HepG2 (cell line): ENCODE measurements around the gene PAQR7. TPM values are rescaled to one million over a fixed set of nuclear protein-coding genes. Genes with fewer than 3 reads are reported as not detected.

Experiments
- ASH2L ChIP-seq: fragments of 300-600, 200-600 bp; sonication (generic); IDR thresholded peaks from 2 replicates; pipeline ENCODE4 v1.7.0; 2017; ENCODE audit warnings: low read depth, mild to moderate bottlenecking, moderate library complexity, mixed read lengths, low read length; ENCODE audit not compliant: insufficient read length
- CENPX ChIP-seq: sonication (generic); formaldehyde crosslinking; IDR thresholded peaks from 2 replicates; pipeline ENCODE4 v1.9.0; 2021; ENCODE audit warnings: mild to moderate bottlenecking, missing genetic modification reagents, moderate library complexity
- KDM1A ChIP-seq: IDR thresholded peaks from 2 replicates; pipeline ENCODE4 v1.6.1; 2016; ENCODE audit warnings: missing compliant biosample characterization
- NKX3-1 ChIP-seq: sonication (generic); formaldehyde crosslinking; IDR thresholded peaks from 2 replicates; pipeline ENCODE4 v1.5.0; 2020; ENCODE audit warnings: missing genetic modification reagents
- PITX1 ChIP-seq: sonication (generic); formaldehyde crosslinking; IDR thresholded peaks from 2 replicates; pipeline ENCODE4 v1.5.1; 2020; ENCODE audit warnings: mild to moderate bottlenecking, missing genetic modification reagents
- RFXANK ChIP-seq: IDR thresholded peaks from 2 replicates; pipeline ENCODE4 v1.6.1; 2016
- TERF1 ChIP-seq: sonication (generic); formaldehyde crosslinking; IDR thresholded peaks from 2 replicates; pipeline ENCODE4 v1.8.0; 2022; ENCODE audit warnings: mild to moderate bottlenecking, missing genetic modification reagents, moderate library complexity
- ZBTB4 ChIP-seq: sonication (generic); formaldehyde crosslinking; IDR thresholded peaks from 2 replicates; pipeline ENCODE4 v1.4.0; 2020; ENCODE audit warnings: missing genetic modification reagents, mild to moderate bottlenecking, borderline replicate concordance
- ZBTB8A ChIP-seq: sonication (generic); formaldehyde crosslinking; IDR thresholded peaks from 2 replicates; pipeline ENCODE4 v1.4.0; 2020; ENCODE audit warnings: mild to moderate bottlenecking, low read depth, missing genetic modification reagents, borderline replicate concordance
- ZFP90 ChIP-seq: sonication (generic); formaldehyde crosslinking; IDR thresholded peaks from 2 replicates; pipeline ENCODE4 v1.8.0; 2022; ENCODE audit warnings: missing genetic modification reagents, mild to moderate bottlenecking, inconsistent platforms, borderline replicate concordance
- ZHX1 ChIP-seq: sonication (generic); formaldehyde crosslinking; IDR thresholded peaks from 2 replicates; pipeline ENCODE4 v1.8.1; 2022; ENCODE audit warnings: low read depth, mild to moderate bottlenecking, missing genetic modification reagents
- ZHX2 ChIP-seq, 2 experiments: sonication (generic) in 1 of 2; formaldehyde crosslinking in 1 of 2; IDR thresholded peaks; 2 replicates each; pipeline versions ENCODE4 v1.6.1 to v1.9.0; 2014 to 2022; ENCODE audit warnings: antibody characterized with exemption in 1 of 2, borderline replicate concordance in 1 of 2, inconsistent platforms in 1 of 2, low read depth in 1 of 2, missing genetic modification reagents in 1 of 2
- ZNF10 ChIP-seq: sonication (generic); formaldehyde crosslinking; IDR thresholded peaks from 2 replicates; pipeline ENCODE4 v1.4.0; 2020; ENCODE audit warnings: mild to moderate bottlenecking, low read depth, missing genetic modification reagents, borderline replicate concordance
- ZNF124 ChIP-seq: sonication (generic); formaldehyde crosslinking; IDR thresholded peaks from 2 replicates; pipeline ENCODE4 v1.4.0; 2020; ENCODE audit warnings: missing genetic modification reagents
- polyA plus RNA-seq, 8 experiments: library from polyadenylated mRNA; depleted of rRNA in 3 of 8; stranded (reverse) in 7 of 8; unstranded in 1 of 8; fragments of >200 nt; fragmentation: Illumina TruSeq in 4 of 8; extraction: Trizol in 4 of 8; gene quantifications; 2 replicates each; pipeline versions ENCODE4 v1.2.1 to v1.2.3, GENCODE V29; 2011 to 2016; ENCODE audit warnings: low read depth in 4 of 8, missing spikeins in 1 of 8, mixed read lengths in 1 of 8; ENCODE audit not compliant: insufficient read depth in 1 of 8
- total RNA-seq, 5 experiments: library from RNA; depleted of rRNA; stranded (reverse); fragments of >200 nt; fragmentation: Illumina TruSeq; extraction: Trizol; gene quantifications; 2 replicates each; pipeline ENCODE4 v1.2.3, GENCODE V29; 2016; ENCODE audit warnings: low read depth in 1 of 5

Gene PAQR7
- total and polyA plus RNA-seq, 2 of the 13 experiments (the other 11 are each of a cell fraction or from before 2014, with no cell fraction given): 13.2 to 16.6 TPM

GRCh38 chr1:25819491-25820246, 55.8 kb downstream of the PAQR7 start, which contains the start of gene MTFR1L (continued):
- TF ChIP-seq TERF1 (no peak), ZNF124 (no peak), RFXANK (peak; percentile 27; the same call in 1 of the 2 replicates), ZBTB4 (CRISPR knock-in tag) (0 out of 2 replicates have a peak, but pooled peaks have one; percentile 32), ZBTB8A (CRISPR knock-in tag) (no peak; the same call in 1 of the 2 replicates), ZFP90 (CRISPR knock-in tag) (no peak; the same call in 1 of the 2 replicates), ZHX1 (CRISPR knock-in tag) (peak; percentile 21; the same call in 1 of the 2 replicates), NKX3-1 (CRISPR knock-in tag) (no peak), PITX1 (CRISPR knock-in tag) (peak; percentile 49; the same call in 1 of the 2 replicates), CENPX (CRISPR knock-in tag) (no peak), ZHX2 (IDR thresholded peaks at IDR 0.05; ENCODE audit: low read depth) (no peak), ZHX2 (CRISPR knock-in tag; IDR thresholded peaks at IDR 0.05; ENCODE audit: borderline replicate concordance) (no peak), KDM1A (no peak), ASH2L (no peak), ZNF10 (no peak)
